ENCODE results near the gene KRT15. TPM values are rescaled to one million over a fixed set of nuclear protein-coding genes. Genes with fewer than 3 reads are reported as not detected.
A peak's percentile ranks its signal among the peaks of the same experiment; 100 is the strongest.

The KRT15 gene
- total and polyA plus RNA-seq, 2 of the 8 experiments (the other 6 are each of a cell fraction or from before 2014, with no cell fraction given), result 0.11 to 0.13 TPM

GRCh38 chr17:41546819-41547218 is 28.1 kb upstream of the KRT15 start:
- CTCF ChIA-PET (ENCODE audit: partially characterized antibody), result interaction anchor here (0.6 to 21.2 kb wide), 6 partner anchors 10 to 803 kb away, joined by 3 to 492 read pairs (median 179); partner anchors contain the start of genes KRT13, KRT19, KRT35 and KRT36
- Histone ChIP-seq H4K5ac (ENCODE audit: insufficient read length, low read depth, low read length) (no peak overlapping the region), H3K4me3 (ENCODE audit: extremely low read depth in 1 of 4, insufficient read depth in 2 of 4, low read depth in 3 of 4, low read length in 4 of 4) (no peak overlapping the region), H2BK120ac (replicated peaks; ENCODE audit: low read depth, low read length) (no peak overlapping the region), H2AFZ (ENCODE audit: low read length) (no peak overlapping the region), H3K18ac (ENCODE audit: extremely low read depth, low read length) (no peak overlapping the region), H3K27me3 (replicated peaks in 1 of 4; ENCODE audit: control insufficient read depth in 3 of 4, extremely low read depth in 1 of 4, insufficient read depth in 3 of 4, low read length in 3 of 4) (no peaks in the 10 kb centered on the region; a peak in 2 of 7 replicates), H2BK15ac (ENCODE audit: low read length) (0 out of 2 replicates have a peak overlapping the region, but pooled peaks have one; percentile 47), H3K4me2 (ENCODE audit: insufficient read depth in 1 of 2, low read depth in 2 of 2, low read length in 2 of 2) (no peak overlapping the region), H3K23ac (ENCODE audit: insufficient read length) (no peak overlapping the region), H3K23me2 (ENCODE audit: low read depth, low read length) (no peaks in the 10 kb centered on the region), H3K9ac (replicated peaks in 1 of 4; ENCODE audit: extremely low read depth in 1 of 4, low read depth in 3 of 4, low read length in 3 of 4) (no peak overlapping the region), H3K56ac (replicated peaks; ENCODE audit: insufficient read length, low read depth, low read length) (no peak overlapping the region), H3K79me2 (ENCODE audit: control insufficient read depth in 1 of 2, insufficient read depth in 2 of 2, low read length in 2 of 2) (no peaks in the 10 kb centered on the region), H3K14ac (ENCODE audit: insufficient read length) (no peak overlapping the region), H3K4me1 (replicated peaks in 1 of 4; ENCODE audit: control insufficient read depth in 3 of 4, insufficient read depth in 4 of 4, low read length in 3 of 4) (peaks cover 8 to 24% (median 13%) of the 10 kb centered on the region in 4 experiments), H4K8ac (ENCODE audit: extremely low read depth, insufficient read depth, low read length) (no peak overlapping the region), H4K91ac (replicated peaks; ENCODE audit: insufficient read length, low read length) (no peak overlapping the region), H3K79me1 (ENCODE audit: low read depth, low read length) (no peaks in the 10 kb centered on the region), H2BK5ac (ENCODE audit: low read depth, low read length) (no peak overlapping the region), H3K4ac (replicated peaks; ENCODE audit: insufficient read length, low read depth, low read length) (no peak overlapping the region), H3K27ac (ENCODE audit: low read depth, low read length) (no peak overlapping the region), H2BK20ac (ENCODE audit: low read length) (no peak overlapping the region), H3K36me3 (ENCODE audit: control insufficient read depth in 2 of 4, insufficient read depth in 4 of 4, low read length in 3 of 4) (no peaks in the 10 kb centered on the region), H2AK5ac (ENCODE audit: low read depth, low read length) (no peak overlapping the region), H3K9me3 (ENCODE audit: insufficient read depth in 2 of 2, low read depth in 1 of 2, low read length in 1 of 2) (no peaks in the 10 kb centered on the region; a peak in 1 of 4 replicates), H4K20me1 (replicated peaks in 1 of 2; ENCODE audit: control insufficient read depth in 1 of 2, insufficient read depth in 2 of 2, low read length in 2 of 2) (no peaks in the 10 kb centered on the region), H2BK12ac (ENCODE audit: low read depth, low read length) (no peak overlapping the region)
- FAIRE-seq (no peak), DNase-seq (ENCODE audit: low read depth in 1 of 2, low spot score in 2 of 2) (no peak)
- POLR2A ChIA-PET (ENCODE audit: partially characterized antibody), result interaction anchor here (16.2 kb wide), 1 partner anchor 21 kb away, joined by 293 read pairs; the partner anchor contains the start of gene KRT19
- 88% methylated on average over 3 of the region's 3 CpGs; no CpG with 5 or more reads in 1 of the 2 experiments for WGBS, 2 experiments (ENCODE audit: extremely low coverage in 1 of 2, insufficient coverage in 1 of 2, insufficient read length in 1 of 2, insufficient replicate concordance in 2 of 2, low coverage in 1 of 2, low lambda C conversion rate in 2 of 2, missing lambda C conversion rate in 1 of 2)
- TF ChIP-seq RXRA (IDR thresholded peaks at IDR 0.05; ENCODE audit: insufficient read depth, low read depth, low read length), result no peak
- no peak for TF ChIP-seq TAF1 (IDR thresholded peaks at IDR 0.05; ENCODE audit: low read depth, low read length)
- no peak for TF ChIP-seq ZNF274 (IDR thresholded peaks at IDR 0.05; ENCODE audit: borderline replicate concordance, extremely low read depth, low read length)
- no peak for TF ChIP-seq NANOG (IDR thresholded peaks at IDR 0.05; ENCODE audit: insufficient read depth, low read depth, low read length, poor library complexity, severe bottlenecking)
- TF ChIP-seq, protein P1, sequence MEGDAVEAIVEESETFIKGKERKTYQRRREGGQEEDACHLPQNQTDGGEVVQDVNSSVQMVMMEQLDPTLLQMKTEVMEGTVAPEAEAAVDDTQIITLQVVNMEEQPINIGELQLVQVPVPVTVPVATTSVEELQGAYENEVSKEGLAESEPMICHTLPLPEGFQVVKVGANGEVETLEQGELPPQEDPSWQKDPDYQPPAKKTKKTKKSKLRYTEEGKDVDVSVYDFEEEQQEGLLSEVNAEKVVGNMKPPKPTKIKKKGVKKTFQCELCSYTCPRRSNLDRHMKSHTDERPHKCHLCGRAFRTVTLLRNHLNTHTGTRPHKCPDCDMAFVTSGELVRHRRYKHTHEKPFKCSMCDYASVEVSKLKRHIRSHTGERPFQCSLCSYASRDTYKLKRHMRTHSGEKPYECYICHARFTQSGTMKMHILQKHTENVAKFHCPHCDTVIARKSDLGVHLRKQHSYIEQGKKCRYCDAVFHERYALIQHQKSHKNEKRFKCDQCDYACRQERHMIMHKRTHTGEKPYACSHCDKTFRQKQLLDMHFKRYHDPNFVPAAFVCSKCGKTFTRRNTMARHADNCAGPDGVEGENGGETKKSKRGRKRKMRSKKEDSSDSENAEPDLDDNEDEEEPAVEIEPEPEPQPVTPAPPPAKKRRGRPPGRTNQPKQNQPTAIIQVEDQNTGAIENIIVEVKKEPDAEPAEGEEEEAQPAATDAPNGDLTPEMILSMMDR (IDR thresholded peaks at IDR 0.05; ENCODE audit: control extremely low read depth in 1 of 3, insufficient read depth in 1 of 3, low read depth in 1 of 3, low read length in 3 of 3), result no peak
- TF ChIP-seq CEBPB (IDR thresholded peaks at IDR 0.05; ENCODE audit: low read depth, low read length), result no peak
- no peak for TF ChIP-seq KDM1A (IDR thresholded peaks at IDR 0.05; ENCODE audit: borderline replicate concordance, low read length)
- no peak for TF ChIP-seq TAF7 (optimal IDR thresholded peaks at IDR 0.05; ENCODE audit: borderline replicate concordance, low read depth, low read length)
- TF ChIP-seq RBBP5 (IDR thresholded peaks at IDR 0.05; ENCODE audit: borderline replicate concordance, low read depth, low read length), result no peak
- TF ChIP-seq SIN3A (conservative IDR thresholded peaks at IDR 0.05 in 1 of 2, IDR thresholded peaks at IDR 0.05 in 1 of 2; ENCODE audit: low read depth in 1 of 2, low read length in 2 of 2), result no peak
- no peak for TF ChIP-seq TEAD4 (IDR thresholded peaks at IDR 0.05; ENCODE audit: low read depth, low read length)
